ENCODE measurements around the gene POMGNT1.

DNA sequence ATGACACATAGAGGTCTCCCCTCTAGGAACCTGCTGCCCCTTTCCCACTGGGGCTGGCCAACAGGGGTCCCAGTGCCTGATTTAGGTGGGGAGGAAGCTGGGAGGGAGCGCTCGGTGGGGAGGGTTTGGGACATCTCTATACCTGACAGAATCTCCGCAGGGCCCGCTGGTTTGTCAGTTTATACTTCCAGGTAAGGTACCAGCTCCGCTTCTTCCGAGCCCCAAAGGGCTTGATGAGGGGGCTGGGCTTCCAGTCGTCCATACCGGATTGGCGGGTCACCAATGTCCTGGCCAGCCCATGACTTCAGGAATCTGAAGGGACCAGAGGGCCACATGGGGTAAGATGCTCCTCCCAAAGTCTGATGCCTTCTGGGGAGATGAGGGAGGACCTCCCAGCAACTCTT, 672 bp downstream of the POMGNT1 start:
- TF ChIP-seq, protein P1, sequence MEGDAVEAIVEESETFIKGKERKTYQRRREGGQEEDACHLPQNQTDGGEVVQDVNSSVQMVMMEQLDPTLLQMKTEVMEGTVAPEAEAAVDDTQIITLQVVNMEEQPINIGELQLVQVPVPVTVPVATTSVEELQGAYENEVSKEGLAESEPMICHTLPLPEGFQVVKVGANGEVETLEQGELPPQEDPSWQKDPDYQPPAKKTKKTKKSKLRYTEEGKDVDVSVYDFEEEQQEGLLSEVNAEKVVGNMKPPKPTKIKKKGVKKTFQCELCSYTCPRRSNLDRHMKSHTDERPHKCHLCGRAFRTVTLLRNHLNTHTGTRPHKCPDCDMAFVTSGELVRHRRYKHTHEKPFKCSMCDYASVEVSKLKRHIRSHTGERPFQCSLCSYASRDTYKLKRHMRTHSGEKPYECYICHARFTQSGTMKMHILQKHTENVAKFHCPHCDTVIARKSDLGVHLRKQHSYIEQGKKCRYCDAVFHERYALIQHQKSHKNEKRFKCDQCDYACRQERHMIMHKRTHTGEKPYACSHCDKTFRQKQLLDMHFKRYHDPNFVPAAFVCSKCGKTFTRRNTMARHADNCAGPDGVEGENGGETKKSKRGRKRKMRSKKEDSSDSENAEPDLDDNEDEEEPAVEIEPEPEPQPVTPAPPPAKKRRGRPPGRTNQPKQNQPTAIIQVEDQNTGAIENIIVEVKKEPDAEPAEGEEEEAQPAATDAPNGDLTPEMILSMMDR (IDR thresholded peaks at IDR 0.05) = no peak
- TF ChIP-seq EP300 (IDR thresholded peaks at IDR 0.05) = no peak
